Measurements from ENCODE around the gene PURA. TPM values are rescaled to one million over a fixed set of nuclear protein-coding genes. Genes with fewer than 3 reads are reported as not detected.

Gene PURA
- total and polyA plus RNA-seq, 2 donors (not counting 3 experiments of a cell fraction or from before 2014, with no cell fraction given): 1.3 to 8.2 TPM

DNA sequence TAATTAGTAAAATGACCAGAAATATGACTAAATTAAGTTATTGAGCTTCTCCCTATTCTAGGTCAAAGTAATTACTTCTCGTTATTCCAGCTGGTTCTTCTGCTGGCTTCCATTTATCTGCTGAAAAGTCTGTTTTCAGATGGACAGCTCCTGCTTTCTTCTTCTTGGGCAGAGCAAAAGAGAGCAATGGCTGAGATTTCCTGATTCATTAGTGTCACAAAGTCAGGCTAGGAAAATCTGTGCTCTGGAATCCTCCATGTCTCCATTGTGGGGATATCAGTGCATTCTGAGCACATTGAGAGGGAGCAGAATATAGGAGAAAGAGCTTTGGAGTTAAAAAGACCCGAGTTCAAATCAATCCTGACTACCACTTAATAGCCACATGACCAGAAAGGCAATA is 37.1 kb upstream of the PURA start:
- Histone ChIP-seq H3K79me2 (ENCODE audit: control insufficient read depth, insufficient read depth, low read length) (no peaks in the 10 kb centered on the region), H3K4me2 (ENCODE audit: insufficient read depth, low read length) (no peak overlapping the region), H3K9me1 (replicated peaks; ENCODE audit: control insufficient read depth, extremely low read depth, insufficient read depth, low read length) (no peaks in the 10 kb centered on the region), H3K9ac (replicated peaks; ENCODE audit: extremely low read depth, insufficient read depth, low read length) (no peak overlapping the region), H3K9me3 (replicated peaks; ENCODE audit: control insufficient read depth, insufficient read depth, low read length) (no peaks in the 10 kb centered on the region), H3K4me1 (ENCODE audit: control insufficient read depth, extremely low read depth, insufficient read depth, low read length) (no peaks in the 10 kb centered on the region), H4K20me1 (replicated peaks; ENCODE audit: control insufficient read depth, extremely low read depth, insufficient read depth, low read length) (no peaks in the 10 kb centered on the region), H3K27ac (ENCODE audit: insufficient read depth, low read depth, low read length) (no peak overlapping the region), H3K4me3 (replicated peaks in 1 of 3; ENCODE audit: insufficient read depth in 1 of 3, low read depth in 1 of 3, low read length in 3 of 3) (no peak overlapping the region), H2AFZ (ENCODE audit: low read depth, low read length) (no peak overlapping the region), H3K36me3 (ENCODE audit: control insufficient read depth in 2 of 2, extremely low read depth in 1 of 2, insufficient read depth in 2 of 2, low read length in 2 of 2) (no peaks in the 10 kb centered on the region), H3K27me3 (ENCODE audit: control insufficient read depth in 2 of 2, insufficient read depth in 2 of 2, low read length in 2 of 2) (peaks cover 10 to 13% of the 10 kb centered on the region in 2 experiments)
- POLR2A ChIA-PET: no interaction called here
- CTCF ChIA-PET: interaction anchor here (1.0 to 14.6 kb wide), 9 partner anchors 12 to 80 kb away, joined by 3 to 379 read pairs (median 4); partner anchors contain the start of gene NRG2
- no peak for FAIRE-seq
- TF ChIP-seq JUN (IDR thresholded peaks at IDR 0.05; ENCODE audit: borderline replicate concordance, insufficient read depth, insufficient read length, low read depth) (no peak), GATA2 (IDR thresholded peaks at IDR 0.05; ENCODE audit: insufficient read depth, insufficient read length, low read depth, low read length) (no peak), EZH2 (IDR thresholded peaks at IDR 0.05; ENCODE audit: borderline replicate concordance, low read depth, low read length, severe bottlenecking) (no peak), FOS (IDR thresholded peaks at IDR 0.05; ENCODE audit: borderline replicate concordance, insufficient read depth, low read length) (no peak), POLR2AphosphoS5 (IDR thresholded peaks at IDR 0.05; ENCODE audit: insufficient read depth, low read depth, low read length) (no peak), POLR2A (IDR thresholded peaks at IDR 0.05; ENCODE audit: low read depth, low read length) (no peak), MYC (IDR thresholded peaks at IDR 0.05; ENCODE audit: low read depth, low read length) (no peak)
- TF ChIP-seq, protein P1, sequence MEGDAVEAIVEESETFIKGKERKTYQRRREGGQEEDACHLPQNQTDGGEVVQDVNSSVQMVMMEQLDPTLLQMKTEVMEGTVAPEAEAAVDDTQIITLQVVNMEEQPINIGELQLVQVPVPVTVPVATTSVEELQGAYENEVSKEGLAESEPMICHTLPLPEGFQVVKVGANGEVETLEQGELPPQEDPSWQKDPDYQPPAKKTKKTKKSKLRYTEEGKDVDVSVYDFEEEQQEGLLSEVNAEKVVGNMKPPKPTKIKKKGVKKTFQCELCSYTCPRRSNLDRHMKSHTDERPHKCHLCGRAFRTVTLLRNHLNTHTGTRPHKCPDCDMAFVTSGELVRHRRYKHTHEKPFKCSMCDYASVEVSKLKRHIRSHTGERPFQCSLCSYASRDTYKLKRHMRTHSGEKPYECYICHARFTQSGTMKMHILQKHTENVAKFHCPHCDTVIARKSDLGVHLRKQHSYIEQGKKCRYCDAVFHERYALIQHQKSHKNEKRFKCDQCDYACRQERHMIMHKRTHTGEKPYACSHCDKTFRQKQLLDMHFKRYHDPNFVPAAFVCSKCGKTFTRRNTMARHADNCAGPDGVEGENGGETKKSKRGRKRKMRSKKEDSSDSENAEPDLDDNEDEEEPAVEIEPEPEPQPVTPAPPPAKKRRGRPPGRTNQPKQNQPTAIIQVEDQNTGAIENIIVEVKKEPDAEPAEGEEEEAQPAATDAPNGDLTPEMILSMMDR (IDR thresholded peaks at IDR 0.05; ENCODE audit: extremely low read depth in 1 of 2, insufficient read depth in 1 of 2, low read depth in 1 of 2, low read length in 2 of 2): no peak
- dilution Hi-C loops (cut with MboI; ENCODE audit: extremely low pct_ligation_motif_present, low sequenced_read_pairs) (no loop called here), intact Hi-C loops (cut with micrococcal nuclease) (no loop called here)
- no peak for DNase-seq (ENCODE audit: low read depth, low spot score)
- BruUV-seq (replicated peaks): no TSS peak
